Vagina (tissue), 2 donors: Measurements from ENCODE around the gene TPSAB1. TPM values are rescaled to one million over a fixed set of nuclear protein-coding genes. Genes with fewer than 3 reads are reported as not detected.
"Not testable (repeated sequence)": the region's sequence is repeated elsewhere in the genome, so short reads cannot be mapped to it uniquely, and the experiment has no call there.

Experiments
- DNase-seq, 2 donors: peaks; one replicate each; pipeline ENCODE4 v3.0.0-alpha.2; 2017; ENCODE audit errors: extremely low spot score in 2 of 2
- H3K27ac ChIP-seq: fragments of 200-600 bp; sonication (generic); one replicate; pipeline ENCODE4 v1.5.1; 2019
- H3K27me3 ChIP-seq: fragments of 200-600 bp; sonication (generic); one replicate; pipeline ENCODE4 v1.5.1; 2019
- H3K36me3 ChIP-seq, 2 donors: fragments of 200-600 bp; sonication (generic); one replicate each; pipeline ENCODE4 v1.5.1; 2017 to 2019
- H3K4me1 ChIP-seq: fragments of 200-600 bp; sonication (generic); one replicate; pipeline ENCODE4 v1.5.1; 2019
- H3K4me3 ChIP-seq, 2 donors: fragments of 200-600 bp; sonication (generic); 1 replicate in 1 of 2; 2 replicates in 1 of 2; pipeline ENCODE4 v1.5.1; 2016 to 2019
- H3K9me3 ChIP-seq: fragments of 200-600 bp; sonication (generic); one replicate; pipeline ENCODE4 v1.5.1; 2019
- POLR2A ChIP-seq, 2 donors: fragments of 450-650 bp; IDR thresholded peaks; one replicate each; pipeline ENCODE4 v1.6.1; 2017; ENCODE audit warnings: antibody characterized with exemption in 2 of 2, mild to moderate bottlenecking in 2 of 2, moderate library complexity in 2 of 2
- POLR2AphosphoS5 ChIP-seq, 2 donors: sonication (generic); formaldehyde crosslinking; IDR thresholded peaks; one replicate each; pipeline ENCODE4 v1.9.0; 2017; ENCODE audit warnings: antibody characterized with exemption in 2 of 2, mild to moderate bottlenecking in 2 of 2, low read depth in 1 of 2; ENCODE audit not compliant: insufficient read depth in 1 of 2
- intact Hi-C: fragments of 100-400 bp; cut with DNase I; formaldehyde crosslinking; loops from one replicate; pipeline ENCODE4 v1.15.1; 2023
- total RNA-seq: library from RNA; depleted of rRNA; stranded (reverse); fragments of >200 nt; gene quantifications from one replicate; pipeline ENCODE4 v1.2.3, GENCODE V29; 2016
- TF ChIP-seq, protein P1 (sequence below), 3 experiments: fragments of 450-650 bp in 2 of 3; fragments of 200-600 bp in 1 of 3; sonication (generic) in 1 of 3; IDR thresholded peaks; one replicate each; pipeline ENCODE4 v1.5.1; 2017 to 2019; ENCODE audit warnings: antibody characterized with exemption in 3 of 3, mild to moderate bottlenecking in 2 of 3, moderate library complexity in 2 of 3

Gene TPSAB1
- total RNA-seq, 1 donor from 2014 or later: 70.0 TPM

DNA sequence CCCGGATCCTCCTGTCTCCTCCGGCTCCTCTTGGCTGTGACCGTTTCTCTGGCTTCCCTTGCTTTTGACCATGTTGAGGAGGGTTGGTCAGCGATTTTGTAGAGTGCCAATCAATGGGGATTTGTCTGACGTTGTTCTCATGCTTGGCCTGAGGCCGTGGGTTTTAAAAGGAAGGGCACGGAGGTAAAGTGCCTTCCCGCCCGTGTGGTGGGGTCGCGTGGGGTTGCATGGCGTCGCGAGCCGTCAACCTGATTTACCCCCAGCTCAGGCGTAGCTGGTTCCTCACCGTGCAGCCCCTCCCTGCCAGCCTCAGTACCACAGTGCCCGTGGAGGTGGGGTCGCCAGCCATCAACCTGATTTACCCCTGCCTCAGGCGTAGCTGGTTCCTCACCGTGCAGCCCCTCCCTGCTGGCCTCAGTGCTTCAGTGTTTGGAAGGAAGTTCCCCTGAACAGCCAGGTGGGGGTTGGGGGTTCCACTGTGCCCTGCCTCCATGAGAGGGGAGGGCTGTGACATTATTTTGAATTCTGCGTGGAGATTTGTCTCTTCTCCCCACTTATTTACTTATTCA, 5.0 kb downstream of the TPSAB1 start:
- Histone ChIP-seq H3K4me3 (no peak overlapping the region), H3K27ac (no peak overlapping the region), H3K36me3 (no peaks in the 10 kb centered on the region), H3K9me3 (no peaks in the 10 kb centered on the region), H3K27me3 (no peaks in the 10 kb centered on the region), H3K4me1 (no peaks in the 10 kb centered on the region)
- no peak for DNase-seq
- intact Hi-C loops: no loop called here
- TF ChIP-seq, protein P1, sequence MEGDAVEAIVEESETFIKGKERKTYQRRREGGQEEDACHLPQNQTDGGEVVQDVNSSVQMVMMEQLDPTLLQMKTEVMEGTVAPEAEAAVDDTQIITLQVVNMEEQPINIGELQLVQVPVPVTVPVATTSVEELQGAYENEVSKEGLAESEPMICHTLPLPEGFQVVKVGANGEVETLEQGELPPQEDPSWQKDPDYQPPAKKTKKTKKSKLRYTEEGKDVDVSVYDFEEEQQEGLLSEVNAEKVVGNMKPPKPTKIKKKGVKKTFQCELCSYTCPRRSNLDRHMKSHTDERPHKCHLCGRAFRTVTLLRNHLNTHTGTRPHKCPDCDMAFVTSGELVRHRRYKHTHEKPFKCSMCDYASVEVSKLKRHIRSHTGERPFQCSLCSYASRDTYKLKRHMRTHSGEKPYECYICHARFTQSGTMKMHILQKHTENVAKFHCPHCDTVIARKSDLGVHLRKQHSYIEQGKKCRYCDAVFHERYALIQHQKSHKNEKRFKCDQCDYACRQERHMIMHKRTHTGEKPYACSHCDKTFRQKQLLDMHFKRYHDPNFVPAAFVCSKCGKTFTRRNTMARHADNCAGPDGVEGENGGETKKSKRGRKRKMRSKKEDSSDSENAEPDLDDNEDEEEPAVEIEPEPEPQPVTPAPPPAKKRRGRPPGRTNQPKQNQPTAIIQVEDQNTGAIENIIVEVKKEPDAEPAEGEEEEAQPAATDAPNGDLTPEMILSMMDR (IDR thresholded peaks at IDR 0.05): no peak
- TF ChIP-seq POLR2A (IDR thresholded peaks at IDR 0.05) (no peak), POLR2AphosphoS5 (IDR thresholded peaks at IDR 0.05; ENCODE audit: insufficient read depth in 1 of 2, low read depth in 1 of 2) (no peak)

DNA sequence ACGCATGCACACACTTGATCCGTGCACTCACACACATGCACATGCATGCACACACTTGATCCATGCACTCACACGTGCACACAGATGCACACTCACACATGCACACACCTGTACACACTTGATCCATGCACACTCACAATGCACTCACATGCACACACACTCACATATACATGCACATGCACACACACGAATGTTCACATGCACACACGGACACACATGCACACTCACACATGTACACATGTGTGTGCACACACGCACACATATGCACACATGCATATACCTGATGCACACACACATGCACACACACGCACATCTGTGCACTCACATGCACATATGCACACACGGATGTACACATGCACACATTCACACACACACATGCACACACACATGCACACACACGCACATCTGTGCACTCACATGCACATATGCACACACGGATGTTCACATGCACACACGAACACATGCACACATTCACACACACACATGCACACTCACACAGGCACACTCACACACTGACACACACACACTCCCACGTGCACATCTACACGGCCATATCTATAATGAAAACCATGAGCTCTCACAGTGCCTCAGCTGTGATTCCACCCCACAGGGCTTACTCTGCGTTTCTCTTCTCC, 7.5 kb downstream of the TPSAB1 start:
- H3K4me1 ChIP-seq, H3K9me3 ChIP-seq, H3K27ac ChIP-seq, intact Hi-C loops, DNase-seq, H3K27me3 ChIP-seq, H3K4me3 ChIP-seq, H3K36me3 ChIP-seq: not testable (repeated sequence)

DNA sequence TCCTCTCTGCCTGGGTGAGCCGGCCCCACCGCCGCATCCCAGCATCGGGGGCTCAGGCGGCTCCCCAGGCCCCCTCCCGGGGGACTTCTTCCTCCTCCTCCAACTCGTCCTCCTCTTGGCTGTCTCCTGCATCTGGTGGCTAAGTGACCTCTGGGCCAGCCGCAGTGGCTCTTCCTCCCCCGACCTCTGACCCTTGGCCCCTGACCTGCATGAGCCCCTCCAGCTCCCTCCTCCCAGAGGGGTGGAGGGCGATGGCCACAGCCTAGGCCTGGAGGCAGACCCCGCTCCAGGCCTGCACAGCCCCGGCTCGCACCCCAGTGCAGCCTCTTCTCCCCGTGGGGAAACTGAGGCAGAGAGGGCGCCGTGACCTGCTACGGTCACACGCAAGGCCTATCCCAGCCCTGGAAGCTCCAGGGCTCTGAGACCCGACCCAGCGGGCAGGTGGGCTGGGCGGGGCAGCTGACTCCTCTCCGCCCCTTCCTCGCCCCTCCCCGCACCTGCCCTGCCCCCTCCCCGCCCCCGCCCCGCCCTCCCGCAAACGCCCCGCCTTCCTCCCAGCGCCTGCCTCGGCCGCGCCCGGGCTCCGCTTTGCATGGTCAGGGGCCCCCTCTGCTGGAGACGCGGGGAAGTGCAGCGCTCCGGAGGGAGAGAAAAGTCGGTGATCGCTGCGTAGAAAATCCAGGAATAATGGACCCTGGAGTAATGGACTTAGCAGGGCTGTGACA, 8.7 kb downstream of the TPSAB1 start:
- H3K27ac ChIP-seq, H3K9me3 ChIP-seq, intact Hi-C loops, DNase-seq, H3K4me3 ChIP-seq, H3K36me3 ChIP-seq, H3K27me3 ChIP-seq, H3K4me1 ChIP-seq: not testable (repeated sequence)

DNA sequence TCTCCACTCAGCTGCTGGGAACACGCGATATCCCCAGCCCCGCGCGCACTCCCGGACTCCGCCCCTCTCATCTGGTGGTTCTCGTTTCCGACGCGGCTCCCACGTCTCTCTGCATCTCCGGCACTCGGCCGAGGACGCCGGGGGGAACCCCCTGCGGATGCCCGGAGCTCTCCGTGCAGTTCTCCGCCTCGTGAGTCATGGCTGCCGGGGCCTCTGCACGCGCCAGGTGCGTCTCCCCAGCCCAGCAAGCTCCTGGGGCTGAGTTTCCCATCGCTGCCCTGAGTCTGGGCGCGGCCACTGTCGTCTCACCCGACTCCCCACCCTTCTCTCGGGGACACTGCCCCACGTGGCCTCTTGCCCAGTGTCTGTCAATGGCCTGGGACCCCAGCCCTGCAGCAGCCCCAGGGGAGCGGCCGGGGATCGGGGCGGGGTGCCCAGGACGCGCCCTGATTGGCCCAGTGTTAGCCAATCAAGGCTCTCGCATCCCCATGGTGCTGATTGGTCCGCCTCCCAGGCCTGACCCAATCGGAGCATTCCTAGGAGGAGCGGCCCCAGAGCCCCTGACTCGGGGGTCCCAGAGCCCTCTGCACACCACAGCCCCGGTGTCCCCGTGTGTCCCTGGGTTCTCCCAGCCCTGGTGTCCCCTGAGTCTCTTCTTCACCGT, 13.3 kb downstream of the TPSAB1 start:
- intact Hi-C loops, H3K27ac ChIP-seq, H3K27me3 ChIP-seq, DNase-seq, H3K4me3 ChIP-seq, H3K36me3 ChIP-seq, H3K4me1 ChIP-seq, H3K9me3 ChIP-seq: not testable (repeated sequence)

DNA sequence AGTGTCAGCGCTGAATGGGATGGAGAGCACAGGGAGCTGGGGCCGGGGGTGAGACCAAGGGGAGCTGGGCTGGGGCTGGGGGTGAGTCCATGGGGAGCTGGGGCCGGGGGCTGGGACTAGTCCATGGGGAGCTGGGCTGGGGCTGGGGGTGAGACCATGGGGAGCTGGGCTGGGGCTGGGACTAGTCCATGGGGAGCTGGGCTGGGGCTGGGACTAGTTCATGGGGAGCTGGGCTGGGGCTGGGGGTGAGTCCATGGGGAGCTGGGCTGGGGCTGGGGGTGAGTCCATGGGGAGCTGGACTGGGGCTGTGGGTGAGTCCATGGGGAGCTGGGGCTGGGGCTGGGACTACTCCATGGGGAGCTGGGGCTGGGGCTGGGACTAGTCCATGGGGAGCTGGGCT, 14.3 kb downstream of the TPSAB1 start:
- DNase-seq: not testable (repeated sequence)

DNA sequence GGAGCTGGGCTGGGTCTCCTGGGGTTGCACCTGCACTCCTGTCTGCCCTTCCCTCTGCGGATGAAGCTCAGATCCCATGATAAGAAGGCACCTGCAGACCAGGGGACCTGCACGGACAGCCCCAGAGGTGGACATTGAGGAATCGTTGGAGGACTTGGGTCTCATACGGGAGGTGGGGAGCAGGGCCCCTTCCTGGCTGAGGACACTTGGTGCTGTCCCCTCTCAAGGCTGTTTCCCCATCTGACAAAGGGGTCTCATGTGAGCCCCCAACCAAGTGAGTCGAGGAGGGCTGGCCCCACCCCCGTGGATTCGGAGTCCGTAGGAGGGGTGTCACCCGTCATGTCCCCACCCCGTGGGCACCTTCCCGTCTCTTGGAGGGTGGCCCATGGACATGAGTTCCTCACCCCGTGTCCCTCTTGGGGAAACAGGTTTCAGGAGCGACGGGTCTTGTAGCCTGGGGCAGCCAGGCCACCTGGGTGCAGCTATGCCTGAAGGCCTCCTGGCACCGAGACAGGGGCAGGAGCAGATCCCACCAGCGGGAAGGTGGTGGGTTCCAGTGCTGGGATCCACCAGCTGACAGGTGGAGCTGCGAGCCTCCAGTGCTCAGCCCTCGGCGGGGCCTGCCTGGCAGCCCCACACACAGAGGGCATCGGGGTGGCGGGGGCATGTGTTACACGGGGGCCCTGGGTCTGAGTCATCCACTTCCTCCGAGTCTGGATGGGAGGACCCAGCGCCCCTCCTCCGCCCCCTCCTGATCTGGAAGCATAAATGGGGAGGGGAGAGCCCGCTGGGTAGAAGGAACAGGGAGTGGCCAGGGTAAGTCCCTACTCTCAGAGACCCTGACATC, 15.0 kb downstream of the TPSAB1 start, which contains the start of gene TPSD1:
Gene TPSD1 (plus strand): TSS at position 794 of the 847 bp plus-strand sequence. CDS start 212 bp downstream, outside the sequence.
- DNase-seq, intact Hi-C loops, H3K27ac ChIP-seq, H3K36me3 ChIP-seq, H3K4me1 ChIP-seq, H3K9me3 ChIP-seq, H3K27me3 ChIP-seq, H3K4me3 ChIP-seq: not testable (repeated sequence)

More for the DNA sequence above, 14.3 kb downstream of the TPSAB1 start:
- H3K27ac ChIP-seq, H3K4me1 ChIP-seq, H3K27me3 ChIP-seq, H3K36me3 ChIP-seq, intact Hi-C loops, H3K9me3 ChIP-seq, H3K4me3 ChIP-seq: not testable (repeated sequence)

DNA sequence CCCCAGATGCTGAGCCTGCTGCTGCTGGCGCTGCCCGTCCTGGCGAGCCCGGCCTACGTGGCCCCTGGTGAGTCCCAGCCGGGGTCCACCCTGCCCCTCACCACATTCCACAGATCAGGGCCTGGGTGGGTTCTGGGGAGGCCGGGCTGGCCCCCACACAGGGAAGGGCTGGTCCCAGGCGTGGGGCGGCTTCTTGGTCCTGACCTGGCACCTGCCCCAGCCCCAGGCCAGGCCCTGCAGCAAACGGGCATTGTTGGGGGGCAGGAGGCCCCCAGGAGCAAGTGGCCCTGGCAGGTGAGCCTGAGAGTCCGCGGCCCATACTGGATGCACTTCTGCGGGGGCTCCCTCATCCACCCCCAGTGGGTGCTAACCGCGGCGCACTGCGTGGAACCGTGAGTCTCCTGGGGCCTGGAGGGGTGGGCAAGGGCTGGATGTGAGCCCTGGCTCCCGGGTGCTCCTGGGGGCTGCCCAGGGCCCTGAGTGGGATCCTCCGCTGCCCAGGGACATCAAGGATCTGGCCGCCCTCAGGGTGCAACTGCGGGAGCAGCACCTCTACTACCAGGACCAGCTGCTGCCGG, 15.9 kb downstream of the TPSAB1 start:
- DNase-seq, H3K4me1 ChIP-seq: not testable (repeated sequence)

More for the DNA sequence above, 15.9 kb downstream of the TPSAB1 start:
- H3K27ac ChIP-seq, H3K9me3 ChIP-seq, intact Hi-C loops, H3K4me3 ChIP-seq, H3K27me3 ChIP-seq, H3K36me3 ChIP-seq: not testable (repeated sequence)
